Measurements from ENCODE around the gene HLCS. TPM values are rescaled to one million over a fixed set of nuclear protein-coding genes. Genes with fewer than 3 reads are reported as not detected.
A peak's percentile ranks its signal among the peaks of the same experiment; 100 is the strongest.

HLCS gene
- total and polyA plus RNA-seq, 2 of the 8 experiments (the other 6 are each of a cell fraction or from before 2014, with no cell fraction given), result 4.7 to 12.2 TPM

- Histone ChIP-seq H3K4me1 (replicated peaks in 1 of 4; ENCODE audit: control insufficient read depth in 3 of 4, insufficient read depth in 4 of 4, low read length in 3 of 4) (peaks cover 3 to 16% (median 6%) of the 10 kb centered on the region in 4 experiments), H3K9me3 (ENCODE audit: insufficient read depth in 2 of 2, low read depth in 1 of 2, low read length in 1 of 2) (no peaks in the 10 kb centered on the region), H3K23me2 (ENCODE audit: low read depth, low read length) (peaks cover 12% of the 10 kb centered on the region), H3K27me3 (replicated peaks in 1 of 4; ENCODE audit: control insufficient read depth in 3 of 4, extremely low read depth in 1 of 4, insufficient read depth in 3 of 4, low read length in 3 of 4) (peaks cover 0 to 3% (median 0%) of the 10 kb centered on the region in 4 experiments; a peak in 1 of 7 replicates), H3K79me1 (ENCODE audit: low read depth, low read length) (no peaks in the 10 kb centered on the region), H2BK12ac (ENCODE audit: low read depth, low read length) (0 out of 2 replicates have a peak overlapping the region, but pooled peaks have one; percentile 43), H3K27ac (ENCODE audit: low read depth, low read length) (no peak overlapping the region), H2BK5ac (ENCODE audit: low read depth, low read length) (0 out of 2 replicates have a peak overlapping the region, but pooled peaks have one; percentile 54), H3K56ac (replicated peaks; ENCODE audit: insufficient read length, low read depth, low read length) (no peak overlapping the region), H3K18ac (ENCODE audit: extremely low read depth, low read length) (no peak overlapping the region), H3K4me3 (ENCODE audit: extremely low read depth in 1 of 4, insufficient read depth in 2 of 4, low read depth in 3 of 4, low read length in 4 of 4) (no peak overlapping the region), H4K5ac (ENCODE audit: insufficient read length, low read depth, low read length) (no peak overlapping the region), H3K4me2 (ENCODE audit: insufficient read depth in 1 of 2, low read depth in 2 of 2, low read length in 2 of 2) (no peak overlapping the region), H2BK120ac (replicated peaks; ENCODE audit: low read depth, low read length) (no peak overlapping the region), H3K9ac (replicated peaks in 1 of 4; ENCODE audit: extremely low read depth in 1 of 4, low read depth in 3 of 4, low read length in 3 of 4) (no peak overlapping the region), H3K36me3 (ENCODE audit: control insufficient read depth in 2 of 4, insufficient read depth in 4 of 4, low read length in 3 of 4) (no peaks in the 10 kb centered on the region), H3K14ac (ENCODE audit: insufficient read length) (no peak overlapping the region), H3K4ac (replicated peaks; ENCODE audit: insufficient read length, low read depth, low read length) (no peak overlapping the region), H3K79me2 (ENCODE audit: control insufficient read depth in 1 of 2, insufficient read depth in 2 of 2, low read length in 2 of 2) (no peaks in the 10 kb centered on the region), H3K23ac (ENCODE audit: insufficient read length) (no peak overlapping the region), H2BK15ac (ENCODE audit: low read length) (peak overlapping the region; percentile 23; the same call in 1 of the 2 replicates), H2AFZ (ENCODE audit: low read length) (no peak overlapping the region), H2BK20ac (ENCODE audit: low read length) (no peak overlapping the region), H4K8ac (ENCODE audit: extremely low read depth, insufficient read depth, low read length) (no peak overlapping the region), H4K91ac (replicated peaks; ENCODE audit: insufficient read length, low read length) (no peak overlapping the region), H4K20me1 (replicated peaks in 1 of 2; ENCODE audit: control insufficient read depth in 1 of 2, insufficient read depth in 2 of 2, low read length in 2 of 2) (no peaks in the 10 kb centered on the region), H2AK5ac (ENCODE audit: low read depth, low read length) (no peak overlapping the region)
- CTCF ChIA-PET (ENCODE audit: partially characterized antibody), result interaction anchor here (1.0 to 8.6 kb wide), 7 partner anchors 10 to 52 kb away, joined by 4 to 89 read pairs (median 6); partner anchors contain the start of gene RIPPLY3
- POLR2A ChIA-PET (ENCODE audit: partially characterized antibody), result interaction anchor here (0.8 to 3.0 kb wide), 7 partner anchors 14 to 265 kb away, joined by 3 to 7 read pairs (median 3); partner anchors contain the start of genes HLCS and RIPPLY3
- WGBS, 2 experiments (ENCODE audit: extremely low coverage in 1 of 2, insufficient coverage in 1 of 2, insufficient read length in 1 of 2, insufficient replicate concordance in 2 of 2, low coverage in 1 of 2, low lambda C conversion rate in 2 of 2, missing lambda C conversion rate in 1 of 2), result 72% methylated on average over 7 of the region's 7 CpGs; no CpG with 5 or more reads in 1 of the 2 experiments
- DNase-seq (ENCODE audit: low read depth in 1 of 2, low spot score in 2 of 2), result no peak
- FAIRE-seq, result no peak
- TF ChIP-seq GTF2F1 (IDR thresholded peaks at IDR 0.05; ENCODE audit: borderline replicate concordance, low read depth, low read length) (no peak), RXRA (IDR thresholded peaks at IDR 0.05; ENCODE audit: insufficient read depth, low read depth, low read length) (no peak), POLR2AphosphoS5 (IDR thresholded peaks at IDR 0.05; ENCODE audit: low read depth, low read length) (no peak), SIRT6 (IDR thresholded peaks at IDR 0.05; ENCODE audit: low read length) (no peak), TBP (IDR thresholded peaks at IDR 0.05; ENCODE audit: low read depth, low read length) (no peak), RNF2 (IDR thresholded peaks at IDR 0.05; ENCODE audit: borderline replicate concordance, low read depth, low read length, missing control alignments, poor library complexity, severe bottlenecking) (no peak), EGR1 (IDR thresholded peaks at IDR 0.05; ENCODE audit: borderline replicate concordance, low read depth, low read length) (0 out of 2 replicates have a peak, but pooled peaks have one; percentile 10), YY1 (IDR thresholded peaks at IDR 0.05; ENCODE audit: low read depth, low read length) (no peak), TCF12 (IDR thresholded peaks at IDR 0.05; ENCODE audit: low read depth, low read length) (no peak), RFX5 (IDR thresholded peaks at IDR 0.05; ENCODE audit: borderline replicate concordance, low read depth, low read length) (no peak)
- TF ChIP-seq, protein P1, sequence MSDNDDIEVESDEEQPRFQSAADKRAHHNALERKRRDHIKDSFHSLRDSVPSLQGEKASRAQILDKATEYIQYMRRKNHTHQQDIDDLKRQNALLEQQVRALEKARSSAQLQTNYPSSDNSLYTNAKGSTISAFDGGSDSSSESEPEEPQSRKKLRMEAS (IDR thresholded peaks at IDR 0.05), result no peak
- TF ChIP-seq, protein P2, sequence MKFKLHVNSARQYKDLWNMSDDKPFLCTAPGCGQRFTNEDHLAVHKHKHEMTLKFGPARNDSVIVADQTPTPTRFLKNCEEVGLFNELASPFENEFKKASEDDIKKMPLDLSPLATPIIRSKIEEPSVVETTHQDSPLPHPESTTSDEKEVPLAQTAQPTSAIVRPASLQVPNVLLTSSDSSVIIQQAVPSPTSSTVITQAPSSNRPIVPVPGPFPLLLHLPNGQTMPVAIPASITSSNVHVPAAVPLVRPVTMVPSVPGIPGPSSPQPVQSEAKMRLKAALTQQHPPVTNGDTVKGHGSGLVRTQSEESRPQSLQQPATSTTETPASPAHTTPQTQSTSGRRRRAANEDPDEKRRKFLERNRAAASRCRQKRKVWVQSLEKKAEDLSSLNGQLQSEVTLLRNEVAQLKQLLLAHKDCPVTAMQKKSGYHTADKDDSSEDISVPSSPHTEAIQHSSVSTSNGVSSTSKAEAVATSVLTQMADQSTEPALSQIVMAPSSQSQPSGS (IDR thresholded peaks at IDR 0.05; ENCODE audit: low read length), result no peak
Measured at GRCh38 chr21:36992671-36993070, 26.2 kb upstream of the HLCS start.

All from H1 (cell line).